Calu3 (cell line): Measurements from ENCODE around the gene P2RY13. TPM values are rescaled to one million over a fixed set of nuclear protein-coding genes. Genes with fewer than 3 reads are reported as not detected.

Experiments
- BruUV-seq: library from RNA; stranded (reverse); fragments of 400-500 nt; replicated peaks from 2 replicates; lab custom pipeline; 2021; lab: Mats Ljungman, UMichigan
- CTCF ChIA-PET: fragments of 300-600 bp; sonication (Branson Sonifier 250); formaldehyde crosslinking; loops from one replicate; lab custom pipeline; 2022; ENCODE audit warnings: antibody characterized with exemption; lab: Charles Lee
- DNase-seq: peaks from one replicate; pipeline ENCODE4 v3.0.0; 2022
- H3K27ac Mint-ChIP-seq: one replicate; pipeline ENCODE4 v1.8.0; 2022; ENCODE audit warnings: mixed read lengths; ENCODE audit not compliant: unreplicated experiment
- H3K27me3 Mint-ChIP-seq: one replicate; pipeline ENCODE4 v1.8.0; 2022; ENCODE audit warnings: mixed read lengths; ENCODE audit not compliant: unreplicated experiment
- H3K36me3 Mint-ChIP-seq: one replicate; pipeline ENCODE4 v1.8.0; 2022; ENCODE audit warnings: mild to moderate bottlenecking, moderate library complexity, mixed read lengths; ENCODE audit not compliant: insufficient read depth, unreplicated experiment
- H3K4me1 Mint-ChIP-seq: one replicate; pipeline ENCODE4 v1.8.0; 2022; ENCODE audit warnings: mild to moderate bottlenecking, low read depth, mixed read lengths; ENCODE audit not compliant: unreplicated experiment
- H3K4me3 Mint-ChIP-seq: one replicate; pipeline ENCODE4 v1.8.0; 2022; ENCODE audit warnings: mild to moderate bottlenecking, low read depth, moderate library complexity, mixed read lengths; ENCODE audit not compliant: unreplicated experiment
- H3K9me3 Mint-ChIP-seq: one replicate; pipeline ENCODE4 v1.8.0; 2022; ENCODE audit warnings: low read depth, mixed read lengths; ENCODE audit not compliant: unreplicated experiment
- CTCF ChIP-seq: fragments of 200-600 bp; IDR thresholded peaks from one replicate; pipeline ENCODE4 v1.8.0; 2022; ENCODE audit warnings: antibody characterized with exemption; ENCODE audit not compliant: unreplicated experiment
- intact Hi-C: fragments of 100-400 bp; cut with micrococcal nuclease; formaldehyde crosslinking; loops from one replicate; pipeline ENCODE4 v1.10.0; 2022; ENCODE audit not compliant: unreplicated experiment
- total RNA-seq: library from RNA; stranded (reverse); gene quantifications from 2 replicates; pipeline ENCODE4 v1.2.3, GENCODE V29; 2022

P2RY13 gene
- total RNA-seq, 1 experiment from 2014 or later, result not detected

GRCh38 chr3:151309566-151309965 lies 19.8 kb downstream of the P2RY13 start:
- H3K4me3 Mint-ChIP-seq, result no peak overlapping the region
- H3K27ac Mint-ChIP-seq, result no peak overlapping the region
- peaks cover 32% of the 10 kb centered on the region for H3K4me1 Mint-ChIP-seq
- DNase-seq, result no peak
- BruUV-seq, result no TSS peak
- no peaks in the 10 kb centered on the region for H3K27me3 Mint-ChIP-seq
- no peaks in the 10 kb centered on the region for H3K9me3 Mint-ChIP-seq
- intact Hi-C loops, result loop anchor here (5.0 kb wide), 1 partner anchor 528 kb away; no protein-coding TSS in a partner anchor
- CTCF ChIA-PET, result no interaction called here
- H3K36me3 Mint-ChIP-seq, result no peaks in the 10 kb centered on the region
- TF ChIP-seq CTCF, result no peak

- Mint-ChIP-seq H3K27me3 (no peaks in the 10 kb centered on the region), H3K36me3 (no peaks in the 10 kb centered on the region), H3K27ac (peak overlapping the region; percentile 28), H3K4me3 (no peak overlapping the region), H3K4me1 (peaks cover 48% of the 10 kb centered on the region), H3K9me3 (no peaks in the 10 kb centered on the region)
- no TSS peak for BruUV-seq
- no peak for TF ChIP-seq CTCF
- intact Hi-C loops, result loop anchor here (1.0 to 5.0 kb wide), 2 partner anchors 8 to 529 kb away; partner anchors contain the start of gene GPR87
- CTCF ChIA-PET, result interaction anchor here (0.7 kb wide), 2 partner anchors 92 to 447 kb away, joined by 4 to 6 read pairs; no protein-coding TSS in a partner anchor
- DNase-seq, result no peak
Observed at GRCh38 chr3:151307583-151308488, 21.5 kb downstream of the P2RY13 start.

- intact Hi-C loops, result loop anchor here (1.0 to 5.0 kb wide), 2 partner anchors 9 to 530 kb away; partner anchors contain the start of gene GPR87
- DNase-seq, result no peak
- no peak for TF ChIP-seq CTCF
- Mint-ChIP-seq H3K9me3 (no peaks in the 10 kb centered on the region), H3K36me3 (no peaks in the 10 kb centered on the region), H3K27me3 (no peaks in the 10 kb centered on the region), H3K27ac (peak overlapping the region; percentile 28), H3K4me3 (no peak overlapping the region), H3K4me1 (peaks cover 53% of the 10 kb centered on the region)
- BruUV-seq, result no TSS peak
- CTCF ChIA-PET, result interaction anchor here (0.6 to 0.7 kb wide), 2 partner anchors 447 to 647 kb away, joined by 4 read pairs; no protein-coding TSS in a partner anchor
Observed at GRCh38 chr3:151307131-151307530, 22.2 kb downstream of the P2RY13 start.

- no peak for DNase-seq
- Mint-ChIP-seq H3K9me3 (no peaks in the 10 kb centered on the region), H3K36me3 (no peaks in the 10 kb centered on the region), H3K27me3 (no peaks in the 10 kb centered on the region), H3K27ac (peak overlapping the region; percentile 91), H3K4me1 (peaks cover 53% of the 10 kb centered on the region), H3K4me3 (no peak overlapping the region)
- no TSS peak for BruUV-seq
- CTCF ChIA-PET, result interaction anchor here (1.1 to 2.4 kb wide), 4 partner anchors 10 to 531 kb away, joined by 3 to 27 read pairs (median 8); partner anchors contain the start of gene GPR87
- intact Hi-C loops, result loop anchor here (5.0 kb wide), 1 partner anchor 531 kb away; no protein-coding TSS in a partner anchor
- no peak for TF ChIP-seq CTCF
Observed at GRCh38 chr3:151306168-151306810, 23.1 kb downstream of the P2RY13 start.
